Right cardiac atrium (tissue), 5 donors: ENCODE data around the gene ITGAL. TPM values are rescaled to one million over a fixed set of nuclear protein-coding genes. Genes with fewer than 3 reads are reported as not detected.
"Not testable (repeated sequence)": the region's sequence is repeated elsewhere in the genome, so short reads cannot be mapped to it uniquely, and the experiment has no call there.

Experiments
- ATAC-seq, 2 donors: fragments of 200-7000 bp; cut with Tn5 transposase; one replicate each; pipeline versions ENCODE4 v1.8.0 to v1.9.1; 2020; ENCODE audit warnings: moderate library complexity in 2 of 2, mild to moderate bottlenecking in 1 of 2
- DNase-seq, 3 donors: peaks; one replicate each; pipeline ENCODE4 v3.0.0-alpha.2; 2020
- H3K27ac ChIP-seq: one replicate; pipeline ENCODE4 v1.5.1; 2013; ENCODE audit warnings: mild to moderate bottlenecking, low read length, control low read depth, moderate library complexity
- H3K27me3 ChIP-seq: one replicate; pipeline ENCODE4 v1.6.1; 2013; ENCODE audit not compliant: control insufficient read depth, insufficient read depth
- H3K4me1 ChIP-seq: one replicate; pipeline ENCODE4 v1.6.1; 2013; ENCODE audit warnings: low read length; ENCODE audit not compliant: control insufficient read depth, insufficient read depth
- H3K4me3 ChIP-seq: one replicate; pipeline ENCODE4 v1.5.1; 2013; ENCODE audit warnings: low read length, control low read depth
- H3K9me3 ChIP-seq: one replicate; pipeline ENCODE4 v1.6.1; 2013; ENCODE audit warnings: low read length; ENCODE audit not compliant: control insufficient read depth
- WGBS: extraction: QIAGEN DNeasy Blood & Tissue Kit; methylation state at CpG from one replicate; pipeline ENCODE4 v1.1.7; 2013; 5-methylcytosine and 5-hydroxymethylcytosine counted together
- intact Hi-C, 4 donors: fragments of 100-400 bp; cut with DNase I; formaldehyde crosslinking; loops; one replicate each; pipeline versions ENCODE4 v1.11.0 to v1.14.0; 2022 to 2023
- polyA plus RNA-seq: library from polyadenylated mRNA; stranded (reverse); fragments of 200-250 nt; gene quantifications from one replicate; pipeline ENCODE4 v1.2.3, GENCODE V29; 2013
- total RNA-seq, 4 donors: library from RNA; stranded (reverse); fragmentation: NEBNext Ultra II Directional; extraction: Animal tissue kit (Norgen Biotek cat#: 25700); gene quantifications; one replicate each; pipeline ENCODE4 v1.2.1, GENCODE V29; 2021
- donor health status: healthy with polysubstance abuse.
- donor health status: DM: no; HTN: yes; CAD: no.
- donor health status: DM: no; HTN: no; CAD: no.
- donor health status: DM: no; HTN: yes; CAD: no; lungs with severe emphysema.
- donor health status: DM: yes; HTN: yes; CAD: no.

The ITGAL gene
- total and polyA plus RNA-seq, 5 donors, result 0.61 to 4.8 (median 1.5) TPM

DNA sequence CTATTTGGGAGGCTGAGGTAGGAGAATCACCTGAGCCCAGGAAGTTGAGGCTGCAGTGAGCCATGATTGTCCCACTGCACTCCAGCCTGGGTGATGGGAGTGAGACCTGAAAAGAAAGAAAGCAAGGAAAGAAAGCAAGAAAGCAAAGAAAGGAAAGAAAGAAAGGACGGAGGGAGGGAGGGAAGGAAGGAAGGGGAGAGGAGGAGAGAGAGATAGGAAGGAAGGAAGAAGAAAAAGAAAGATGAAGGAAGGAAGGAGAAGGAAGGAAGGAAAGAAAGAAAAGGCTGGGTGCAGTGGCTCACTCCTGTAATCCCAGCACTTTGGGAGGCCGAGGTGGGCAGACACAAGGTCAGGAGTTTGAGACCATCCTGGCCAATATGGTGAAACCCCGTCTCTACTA, 5.2 kb downstream of the ITGAL start:
- WGBS, result 71% methylated on average over 3 of the region's 3 CpGs
- intact Hi-C loops, H3K27me3 ChIP-seq: not testable (repeated sequence)

DNA sequence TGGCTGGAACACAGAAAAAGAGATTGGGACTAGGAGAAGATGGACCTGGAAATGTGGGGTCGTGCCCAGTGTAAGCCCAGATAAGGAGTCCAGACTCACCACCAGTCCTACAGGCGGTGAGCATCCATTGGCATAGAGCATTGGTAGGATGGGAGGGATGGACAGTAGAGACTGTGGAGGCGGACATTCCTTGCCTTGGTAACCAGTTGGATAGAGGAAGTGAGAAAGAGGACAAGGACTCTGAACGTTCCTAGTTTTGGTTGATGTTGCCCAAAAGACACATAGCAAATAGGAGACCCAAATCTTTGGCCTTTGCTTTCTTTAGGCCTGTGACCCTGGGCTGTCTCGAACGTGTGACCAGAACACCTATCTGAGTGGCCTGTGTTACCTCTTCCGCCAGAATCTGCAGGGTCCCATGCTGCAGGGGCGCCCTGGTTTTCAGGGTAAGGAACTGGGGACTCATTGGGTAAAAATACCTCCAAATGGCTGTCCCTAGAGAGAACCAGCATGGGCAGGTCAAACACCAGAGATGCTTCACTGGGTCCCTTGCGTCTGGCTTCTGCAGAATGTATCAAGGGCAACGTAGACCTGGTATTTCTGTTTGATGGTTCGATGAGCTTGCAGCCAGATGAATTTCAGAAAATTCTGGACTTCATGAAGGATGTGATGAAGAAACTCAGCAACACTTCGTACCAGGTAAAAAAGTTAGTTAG, 6.4 kb downstream of the ITGAL start:
- no peaks in the 10 kb centered on the region for H3K4me1 ChIP-seq
- WGBS, result 87% methylated on average over 12 of the region's 12 CpGs
- ATAC-seq, result no peak

More for the DNA sequence above, 5.2 kb downstream of the ITGAL start:
- not testable (repeated sequence) for H3K9me3 ChIP-seq, H3K27ac ChIP-seq, H3K4me3 ChIP-seq, ATAC-seq, H3K4me1 ChIP-seq, DNase-seq

DNA sequence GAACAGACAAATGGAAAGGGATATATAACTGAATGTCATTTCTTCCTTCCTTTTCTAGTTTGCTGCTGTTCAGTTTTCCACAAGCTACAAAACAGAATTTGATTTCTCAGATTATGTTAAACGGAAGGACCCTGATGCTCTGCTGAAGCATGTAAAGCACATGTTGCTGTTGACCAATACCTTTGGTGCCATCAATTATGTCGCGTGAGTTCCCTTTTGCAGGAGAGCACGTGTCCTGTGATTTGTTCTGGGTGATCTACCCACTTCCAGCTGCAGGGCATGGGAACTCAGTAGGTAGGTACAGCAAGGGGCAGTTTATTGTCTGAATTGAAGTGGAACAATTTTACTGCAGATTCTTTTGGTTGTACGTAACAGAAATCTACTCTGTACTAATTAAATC, 8.8 kb downstream of the ITGAL start:
- intact Hi-C loops, result no loop called here
- Histone ChIP-seq H3K9me3 (no peaks in the 10 kb centered on the region), H3K27me3 (no peaks in the 10 kb centered on the region), H3K27ac (no peak overlapping the region), H3K4me1 (no peaks in the 10 kb centered on the region), H3K4me3 (no peak overlapping the region)
- ATAC-seq, result no peak
- WGBS, result 83% methylated on average over 5 of the region's 5 CpGs
- DNase-seq, result no peak

More for the DNA sequence above, 6.4 kb downstream of the ITGAL start:
- no peak overlapping the region for H3K27ac ChIP-seq
- intact Hi-C loops, result no loop called here
- H3K4me3 ChIP-seq, result no peak overlapping the region
- no peaks in the 10 kb centered on the region for H3K27me3 ChIP-seq
- H3K9me3 ChIP-seq, result no peaks in the 10 kb centered on the region
- no peak for DNase-seq

DNA sequence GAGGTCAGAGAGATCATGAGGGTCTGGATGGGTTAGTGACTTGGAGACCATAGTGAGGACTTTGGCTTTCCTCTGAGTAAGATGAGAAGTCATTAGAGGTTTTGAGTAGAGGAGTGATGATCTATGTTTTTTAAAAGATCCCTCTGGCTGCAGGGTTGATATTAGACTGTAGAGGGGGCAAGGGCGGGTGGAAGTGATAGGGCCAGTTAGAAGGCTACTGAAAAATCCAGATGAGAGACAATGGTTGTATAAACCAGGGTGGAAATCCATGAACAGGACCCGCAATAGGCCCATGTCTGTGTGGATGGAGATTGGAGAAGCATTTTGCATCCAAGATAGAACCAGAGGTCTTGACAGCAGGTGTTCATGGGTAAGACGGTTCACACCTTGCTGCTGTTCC, 9.8 kb downstream of the ITGAL start:
- Histone ChIP-seq H3K27me3 (no peaks in the 10 kb centered on the region), H3K9me3 (no peaks in the 10 kb centered on the region), H3K4me3 (no peak overlapping the region), H3K4me1 (no peaks in the 10 kb centered on the region), H3K27ac (no peak overlapping the region)
- intact Hi-C loops, result no loop called here
- ATAC-seq (no peak), DNase-seq (no peak)
- WGBS, result 82% methylated on average over 3 of the region's 3 CpGs

DNA sequence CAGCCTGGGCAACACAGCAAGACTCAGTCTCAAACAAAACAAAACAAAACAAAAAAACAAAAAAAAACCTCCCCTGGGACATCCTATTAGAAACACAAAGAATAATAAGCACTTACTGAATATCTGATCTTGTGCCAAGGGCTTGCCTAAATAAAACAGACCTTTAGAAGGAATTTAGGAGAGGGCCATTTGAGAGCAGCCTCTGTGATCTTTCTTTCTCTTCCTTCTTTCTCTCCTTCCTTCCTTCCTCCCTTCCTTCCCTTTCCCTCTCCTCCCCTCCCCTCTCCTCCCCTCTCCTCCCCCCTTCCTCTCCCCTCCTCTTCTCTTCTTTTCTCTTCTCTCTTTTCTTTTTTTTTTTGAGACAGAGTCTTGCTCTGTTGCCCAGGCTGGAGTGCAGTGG, 12.3 kb downstream of the ITGAL start:
- Histone ChIP-seq H3K27me3 (no peaks in the 10 kb centered on the region), H3K27ac (no peak overlapping the region), H3K4me3 (no peak overlapping the region), H3K4me1 (no peaks in the 10 kb centered on the region), H3K9me3 (no peaks in the 10 kb centered on the region)
- ATAC-seq (no peak), DNase-seq (no peak)
- intact Hi-C loops, result no loop called here

DNA sequence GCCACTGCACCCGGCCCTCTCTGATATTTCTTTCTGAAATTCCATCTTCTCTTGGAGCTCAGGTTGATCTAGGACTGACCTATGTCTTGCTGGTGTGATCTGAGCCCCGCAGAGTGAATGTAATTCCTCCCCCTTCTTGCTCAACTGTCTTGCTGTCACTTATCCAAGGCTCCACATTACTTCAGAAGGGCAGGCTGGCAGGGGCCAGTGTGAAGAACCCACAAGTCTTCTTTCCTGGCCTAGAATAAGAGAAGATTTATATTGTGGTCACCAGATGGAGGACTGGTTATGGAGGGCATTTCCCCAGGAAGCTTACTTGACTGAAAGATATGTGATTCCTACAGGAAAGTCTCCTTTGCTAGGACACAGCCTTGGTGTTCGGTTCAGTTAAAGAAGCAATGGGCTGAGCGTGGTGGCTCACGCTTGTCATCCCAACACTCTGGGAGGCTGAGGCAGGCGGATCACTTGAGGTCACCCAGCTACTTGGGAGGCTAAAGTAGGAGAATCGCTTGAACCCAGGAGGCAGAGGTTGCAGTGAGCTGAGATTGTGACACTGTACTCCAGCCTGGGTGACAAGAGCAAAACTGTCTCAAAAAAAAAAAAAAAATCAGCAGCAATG, 13.4 kb downstream of the ITGAL start:
- no peak for ATAC-seq
- no peak for DNase-seq
- H3K4me3 ChIP-seq, result no peak overlapping the region
- WGBS, result 88% methylated on average over 7 of the region's 7 CpGs
- no peak overlapping the region for H3K27ac ChIP-seq
- no peaks in the 10 kb centered on the region for H3K4me1 ChIP-seq
- H3K9me3 ChIP-seq, result no peaks in the 10 kb centered on the region
- intact Hi-C loops, result no loop called here
- no peaks in the 10 kb centered on the region for H3K27me3 ChIP-seq

DNA sequence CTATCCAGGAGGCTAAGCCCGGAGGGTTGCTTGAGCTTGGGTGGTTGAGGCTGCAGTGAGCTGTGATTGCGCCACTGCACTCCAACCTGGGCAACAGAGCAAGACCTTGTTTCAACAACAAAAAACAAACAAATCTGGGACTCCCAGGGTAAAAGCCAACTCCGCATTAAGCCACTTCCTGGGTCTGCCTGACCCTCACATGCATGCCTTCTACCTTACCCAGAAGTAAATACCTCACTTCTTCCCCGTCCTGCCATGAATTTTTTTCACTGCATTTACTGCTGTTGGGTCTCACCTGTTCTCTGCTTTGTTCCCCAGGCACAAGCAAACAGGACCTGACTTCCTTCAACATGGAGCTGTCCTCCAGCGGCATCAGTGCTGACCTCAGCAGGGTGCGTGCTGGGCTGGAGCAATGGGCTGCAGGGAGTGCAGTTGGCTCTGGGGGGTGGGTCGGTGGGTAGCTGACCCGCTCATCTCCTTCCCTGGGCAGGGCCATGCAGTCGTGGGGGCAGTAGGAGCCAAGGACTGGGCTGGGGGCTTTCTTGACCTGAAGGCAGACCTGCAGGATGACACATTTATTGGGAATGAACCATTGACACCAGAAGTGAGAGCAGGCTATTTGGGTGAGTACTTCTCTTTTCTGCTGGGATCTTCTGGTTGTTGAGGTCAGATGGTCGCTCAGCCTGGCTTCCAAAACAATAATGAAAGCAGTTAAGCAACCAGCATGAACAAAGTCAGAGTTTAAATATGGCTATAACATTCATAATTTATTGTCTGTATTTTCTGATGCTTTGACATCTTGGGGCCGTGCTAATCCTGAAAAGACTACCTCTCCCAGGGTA, 16.4 kb downstream of the ITGAL start:
- Histone ChIP-seq H3K4me3 (no peak overlapping the region), H3K9me3 (no peaks in the 10 kb centered on the region), H3K4me1 (no peaks in the 10 kb centered on the region), H3K27me3 (no peaks in the 10 kb centered on the region), H3K27ac (no peak overlapping the region)
- DNase-seq (no peak), ATAC-seq (no peak)
- 66% methylated on average over 11 of the region's 11 CpGs for WGBS
- intact Hi-C loops, result no loop called here

DNA sequence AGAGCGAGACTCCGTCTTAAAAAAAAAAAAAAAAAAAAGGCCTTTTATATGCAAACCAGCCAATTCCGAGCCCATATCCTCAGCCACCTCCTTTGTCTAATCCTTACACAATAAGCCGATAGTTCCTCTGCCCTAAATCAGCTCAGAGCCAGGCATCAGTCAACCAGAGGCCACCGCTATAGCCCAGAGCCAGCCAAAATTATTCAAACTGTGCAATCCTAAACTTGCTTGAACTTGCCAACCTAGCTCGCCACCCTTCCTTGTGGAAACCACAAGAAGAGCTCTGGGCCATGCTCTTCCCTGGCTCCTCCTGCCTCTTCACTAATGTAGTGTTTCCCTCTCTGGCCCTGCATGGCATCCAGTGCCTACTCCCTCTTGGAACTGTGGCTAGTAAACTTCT, 17.7 kb downstream of the ITGAL start:
- no peaks in the 10 kb centered on the region for H3K4me1 ChIP-seq
- WGBS, result 75% methylated on average over 6 of the region's 6 CpGs
- H3K4me3 ChIP-seq, result no peak overlapping the region
- no peaks in the 10 kb centered on the region for H3K27me3 ChIP-seq
- no peak for DNase-seq
- intact Hi-C loops, result no loop called here
- H3K9me3 ChIP-seq, result no peaks in the 10 kb centered on the region
- H3K27ac ChIP-seq, result no peak overlapping the region
- no peak for ATAC-seq

DNA sequence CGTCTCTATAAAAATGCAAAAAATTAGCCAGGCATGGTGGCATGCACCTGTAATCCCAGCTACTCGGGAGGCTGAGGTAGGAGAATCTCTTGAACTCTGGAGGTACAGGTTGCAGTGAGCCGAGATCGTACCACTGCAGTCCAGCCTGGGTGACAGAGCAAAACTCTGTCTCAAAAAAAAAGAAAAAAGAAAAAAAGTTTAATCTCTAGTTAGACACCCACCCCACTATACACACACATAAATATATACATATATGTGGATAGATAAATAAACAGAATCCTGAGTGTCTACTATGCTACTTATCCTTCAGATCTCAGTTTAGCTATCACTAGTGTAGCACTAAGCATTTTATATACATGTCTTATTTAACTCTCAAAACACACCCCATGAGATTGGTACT, 18.7 kb downstream of the ITGAL start:
- Histone ChIP-seq H3K4me3 (no peak overlapping the region), H3K27me3 (no peaks in the 10 kb centered on the region), H3K9me3 (no peaks in the 10 kb centered on the region), H3K4me1 (no peaks in the 10 kb centered on the region), H3K27ac (no peak overlapping the region)
- WGBS, result 90% methylated on average over 4 of the region's 4 CpGs
- intact Hi-C loops, result no loop called here
- DNase-seq (no peak), ATAC-seq (no peak)

GRCh38 chr16:30491744-30492308, 19.3 kb downstream of the ITGAL start:
- WGBS, result 29% methylated on average over 6 of the region's 6 CpGs
- H3K4me3 ChIP-seq, result no peak overlapping the region
- peak in 1 of 3 donors; percentile 22 for DNase-seq
- intact Hi-C loops, result no loop called here
- ATAC-seq, result peak; percentile 58 to 68
- H3K9me3 ChIP-seq, result no peaks in the 10 kb centered on the region
- H3K4me1 ChIP-seq, result no peaks in the 10 kb centered on the region
- H3K27ac ChIP-seq, result no peak overlapping the region
- no peaks in the 10 kb centered on the region for H3K27me3 ChIP-seq

GRCh38 chr16:30493941-30494488, 21.5 kb downstream of the ITGAL start:
- Histone ChIP-seq H3K27me3 (no peaks in the 10 kb centered on the region), H3K4me1 (no peaks in the 10 kb centered on the region), H3K9me3 (no peaks in the 10 kb centered on the region), H3K4me3 (no peak overlapping the region), H3K27ac (no peak overlapping the region)
- ATAC-seq, result no peak
- WGBS, result 75% methylated on average over 11 of the region's 11 CpGs
- intact Hi-C loops, result no loop called here
- no peak for DNase-seq
